Cardiac fibroblast (primary cell): ENCODE data around the gene C10orf71.

Experiments used
- DNase-seq, 2 donors: peaks; one replicate each; pipeline versions ENCODE4 v3.0.0 to v3.0.0-alpha.2; 2010; ENCODE audit warnings: low read depth in 2 of 2
- H3K4me3 ChIP-seq, 2 donors: replicated peaks in 1 of 2; 1 replicate in 1 of 2; 2 replicates in 1 of 2; pipeline ENCODE4 v1.5.1; 2011; ENCODE audit warnings: low read depth in 2 of 2, low read length in 2 of 2, mild to moderate bottlenecking in 2 of 2, moderate library complexity in 1 of 2
- CTCF ChIP-seq: IDR thresholded peaks from one replicate; pipeline ENCODE4 v1.5.1; 2011; ENCODE audit warnings: low read depth, mild to moderate bottlenecking, low read length, inconsistent platforms

Gene C10orf71

GRCh38 chr10:49279015-49279880 is 19.7 kb upstream of the C10orf71 start:
- DNase-seq: no peak

GRCh38 chr10:49280001-49280408 is 19.0 kb upstream of the C10orf71 start:
- H3K4me3 ChIP-seq: no peak overlapping the region
- DNase-seq: peak; percentile 39 to 84
- no peak for TF ChIP-seq CTCF

More at GRCh38 chr10:49279015-49279880, 19.7 kb upstream of the C10orf71 start:
- no peak overlapping the region for H3K4me3 ChIP-seq
- no peak for TF ChIP-seq CTCF

GRCh38 chr10:49281461-49281860 is 17.5 kb upstream of the C10orf71 start:
- DNase-seq: no peak
- no peak overlapping the region for H3K4me3 ChIP-seq
- TF ChIP-seq CTCF: peak; percentile 7

GRCh38 chr10:49282306-49282705 is 16.7 kb upstream of the C10orf71 start:
- no peak for DNase-seq
- no peak for TF ChIP-seq CTCF
- H3K4me3 ChIP-seq: no peak overlapping the region

GRCh38 chr10:49282879-49283341 is 16.1 kb upstream of the C10orf71 start:
- no peak for DNase-seq
- H3K4me3 ChIP-seq: no peak overlapping the region
- TF ChIP-seq CTCF: no peak

DNA sequence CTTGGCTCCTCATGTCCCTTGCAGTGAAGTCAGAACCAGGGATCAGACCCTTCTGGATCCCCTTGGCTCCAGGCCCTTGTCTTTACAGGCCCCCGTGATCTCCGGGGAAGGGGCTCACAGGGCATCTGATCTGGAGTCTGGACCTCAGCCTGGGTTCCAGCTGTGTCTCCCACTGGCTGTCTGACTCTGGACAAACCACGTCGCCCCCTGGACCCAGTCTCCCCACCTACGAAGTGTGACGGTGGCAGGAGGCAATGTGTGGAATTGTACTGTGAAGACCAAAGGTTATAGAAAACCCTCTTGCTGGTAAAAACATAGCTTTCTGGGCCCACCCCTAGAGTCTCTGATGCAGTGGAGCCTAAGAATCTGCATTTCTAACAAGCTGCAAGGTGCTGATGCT is 15.5 kb upstream of the C10orf71 start:
- DNase-seq: no peak
- H3K4me3 ChIP-seq: no peak overlapping the region
- TF ChIP-seq CTCF: no peak
